Fibroblast of skin of abdomen (primary cell): ENCODE measurements around the gene UROC1.

Experiments
- DNase-seq: peaks from one replicate; pipeline ENCODE4 v3.0.0-alpha.2; 2013

The UROC1 gene

DNA sequence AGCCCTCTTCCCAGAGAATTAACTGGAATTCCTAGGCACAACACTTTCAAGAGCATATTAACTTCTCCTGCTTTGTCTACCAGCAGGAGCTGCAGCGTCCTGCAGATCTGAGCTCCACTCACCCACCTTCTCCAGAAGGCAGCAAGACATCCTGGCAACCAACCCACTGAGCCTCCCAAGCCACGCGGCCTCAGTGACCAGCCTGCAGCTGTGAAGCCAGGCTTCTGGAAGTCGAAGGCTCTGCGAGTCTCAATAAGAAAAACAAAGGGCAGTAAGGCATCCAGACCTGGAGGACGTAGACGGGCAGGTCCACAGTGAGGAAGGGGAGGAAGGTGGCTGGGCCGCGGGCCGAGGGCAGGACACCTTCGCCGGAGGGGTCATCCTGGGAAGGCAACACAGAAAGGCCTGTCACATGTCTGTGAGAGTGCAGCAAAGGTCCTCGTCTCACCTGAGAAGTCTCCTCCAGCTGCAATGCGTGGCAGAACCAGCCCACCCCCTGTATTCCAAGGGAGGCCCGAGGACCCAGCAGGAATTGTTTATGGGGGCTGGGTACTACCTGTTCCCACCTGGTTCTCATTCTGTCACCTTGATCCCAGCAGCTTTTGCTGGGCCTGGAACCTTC lies 78.1 kb downstream of the UROC1 start:
- no peak for DNase-seq

- no peak for DNase-seq
These were observed 78.8 kb downstream of the UROC1 start for GRCh38 chr3:126438746-126439145.

- no peak for DNase-seq
These were observed 79.4 kb downstream of the UROC1 start for GRCh38 chr3:126438186-126438585.

DNA sequence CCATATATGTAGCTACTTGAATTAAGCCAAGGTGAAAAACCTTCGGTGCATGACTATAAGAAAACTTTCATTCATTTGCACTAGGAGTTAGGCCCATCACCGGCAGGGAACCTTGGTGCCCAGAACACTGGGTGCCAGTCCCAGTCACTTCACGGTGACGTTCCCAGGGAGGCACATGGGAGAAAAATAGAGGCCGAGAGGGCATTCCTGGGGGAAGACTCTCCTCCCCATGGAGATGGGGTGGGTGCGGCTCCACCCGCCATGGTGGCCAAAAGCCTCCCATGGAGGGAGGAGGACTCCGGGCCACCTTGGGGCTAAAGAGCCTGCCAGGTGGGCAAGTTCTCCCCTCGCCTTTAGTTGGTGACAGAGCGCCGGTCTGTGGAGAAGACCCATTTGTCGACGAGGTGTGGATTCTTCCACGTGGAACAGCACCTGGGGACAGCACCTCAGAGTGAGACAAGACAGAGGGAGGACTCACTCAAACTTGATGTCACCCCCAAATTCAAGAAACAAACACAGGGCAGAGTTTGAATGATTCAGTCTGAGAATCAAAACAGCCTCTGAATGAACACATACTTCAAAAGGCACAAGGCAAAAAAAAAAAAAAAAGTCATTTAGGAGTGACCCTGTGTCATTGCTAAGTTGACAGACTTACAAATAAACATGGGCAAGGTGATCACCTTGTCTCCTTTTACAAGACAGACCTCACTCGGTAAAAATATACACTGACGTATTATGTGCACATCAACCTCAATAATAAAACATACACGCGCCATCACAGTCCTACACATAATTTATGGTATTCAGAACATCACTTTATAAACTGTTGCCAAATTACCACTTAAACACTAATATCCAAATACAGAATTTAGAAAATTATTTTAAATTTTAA lies 80.5 kb downstream of the UROC1 start:
- DNase-seq, result no peak

DNA sequence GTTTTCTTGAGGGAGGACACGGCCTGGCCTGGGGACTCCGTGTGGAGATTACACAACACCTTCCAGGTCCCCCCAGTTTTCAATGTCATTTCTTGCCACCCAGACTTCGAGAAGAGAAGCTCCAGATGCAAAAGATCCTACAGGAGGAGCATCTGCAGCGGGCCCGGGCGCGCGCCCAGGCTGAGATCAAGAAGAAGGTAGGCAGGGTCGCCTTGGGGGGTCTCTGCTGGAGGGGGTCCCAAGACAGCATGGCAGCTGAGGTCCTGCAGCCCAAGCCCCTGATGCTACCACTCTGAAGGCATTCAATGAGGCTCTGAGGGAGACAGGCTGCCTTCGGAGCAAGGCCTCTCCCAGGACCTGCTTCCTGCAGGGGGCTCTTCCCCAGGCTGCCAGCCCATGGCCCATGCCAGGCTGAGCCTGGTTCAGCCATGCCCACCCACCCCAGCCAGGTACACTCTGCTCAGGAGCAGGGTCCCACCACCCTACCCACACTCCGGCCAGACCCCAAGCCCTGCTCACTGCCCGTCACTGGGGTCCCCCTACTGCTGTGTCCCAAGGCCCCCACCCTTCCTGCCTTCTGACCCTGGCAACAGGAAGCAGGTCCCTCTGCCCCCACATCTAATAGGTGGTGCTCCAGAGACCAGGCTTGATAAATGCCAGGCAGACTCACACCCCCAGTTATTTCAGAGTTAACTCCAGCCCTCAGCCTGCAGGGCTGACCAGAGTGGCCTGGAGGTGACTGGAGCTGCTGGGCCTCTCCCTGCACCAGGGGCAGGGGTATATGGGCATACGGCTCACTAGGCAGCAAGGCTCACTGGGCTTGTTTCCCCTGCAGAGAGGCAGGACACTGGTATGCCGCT lies 81.9 kb downstream of the UROC1 start:
- DNase-seq, result no peak

DNA sequence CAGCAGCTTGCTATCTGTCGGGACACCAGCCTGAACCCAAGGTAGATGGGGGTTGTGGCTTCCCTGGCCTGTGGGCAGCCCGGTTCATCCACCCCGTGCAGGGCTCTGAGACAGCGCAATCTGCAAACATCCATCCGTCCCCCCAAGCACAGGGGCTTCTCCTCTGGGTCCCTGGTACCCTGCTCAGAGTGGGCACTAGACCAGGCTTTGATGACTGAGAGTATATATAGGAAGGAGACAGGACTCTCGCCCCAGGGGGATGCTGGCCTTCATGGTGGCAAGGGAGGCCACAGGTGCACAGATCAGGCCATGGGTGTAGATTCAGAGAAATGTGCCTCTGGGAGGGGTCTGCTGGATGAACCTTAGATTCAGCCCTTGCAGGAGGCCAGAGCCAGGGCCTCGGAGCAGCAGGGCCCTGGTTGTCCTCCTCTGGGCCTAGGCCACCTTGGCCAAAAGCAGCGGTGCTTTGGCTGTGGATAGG lies 82.6 kb downstream of the UROC1 start:
- no peak for DNase-seq

GRCh38 chr3:126434264-126434590 lies 83.3 kb downstream of the UROC1 start:
- DNase-seq, result no peak

DNA sequence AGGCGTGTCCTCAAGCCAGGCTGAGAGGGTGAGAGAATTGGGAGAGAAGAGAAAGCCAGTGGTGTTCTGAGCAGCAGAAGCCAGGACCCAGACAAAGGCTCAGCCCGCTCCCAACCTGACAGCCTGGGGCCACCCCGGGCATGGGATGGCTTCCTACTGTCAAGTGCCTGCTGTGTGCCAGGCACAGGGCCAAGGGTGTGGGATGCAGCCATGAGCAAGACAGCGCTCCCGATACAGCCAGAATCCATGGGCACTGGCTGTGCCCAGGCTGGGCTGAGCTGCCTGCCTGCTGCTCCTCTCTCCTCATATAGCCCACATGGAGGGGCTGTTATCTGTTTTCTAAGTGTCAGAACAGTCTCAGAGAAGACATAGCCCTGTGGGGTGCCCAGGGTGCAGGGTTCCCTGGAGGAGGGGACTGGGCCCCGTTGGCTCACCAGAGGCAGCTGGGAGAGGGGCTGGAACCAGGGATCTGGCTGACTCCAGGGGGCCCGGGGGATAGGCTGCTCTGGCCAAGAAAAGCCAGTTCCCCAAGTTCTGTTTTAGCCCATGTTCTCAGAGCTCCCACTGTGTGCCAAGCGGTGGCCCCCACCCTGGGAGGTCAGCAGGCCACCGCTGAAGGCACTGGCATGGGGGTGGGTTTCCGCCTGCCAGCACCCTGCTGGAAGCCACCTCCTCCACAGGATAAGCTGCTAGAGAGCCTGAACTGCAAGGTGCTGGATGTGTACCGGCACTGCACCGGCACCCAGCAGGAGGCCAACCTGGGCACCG lies 83.9 kb downstream of the UROC1 start:
- DNase-seq, result no peak

DNA sequence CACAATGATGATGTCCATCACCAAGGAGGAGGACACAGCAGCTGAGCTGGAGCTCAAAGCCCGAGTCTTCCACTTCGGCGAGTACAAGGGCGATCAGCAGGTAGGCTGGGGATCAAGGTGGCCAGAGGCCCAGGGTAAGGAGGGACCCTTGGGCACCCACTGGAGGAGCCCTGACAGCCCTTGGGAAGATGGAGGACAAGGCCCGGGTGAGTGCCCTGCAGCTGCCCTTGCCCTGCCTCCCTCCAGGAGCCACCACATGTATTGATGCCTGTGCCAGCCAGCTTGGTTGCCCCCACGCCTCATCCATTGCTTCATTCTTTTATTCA lies 84.5 kb downstream of the UROC1 start:
- no peak for DNase-seq

DNA sequence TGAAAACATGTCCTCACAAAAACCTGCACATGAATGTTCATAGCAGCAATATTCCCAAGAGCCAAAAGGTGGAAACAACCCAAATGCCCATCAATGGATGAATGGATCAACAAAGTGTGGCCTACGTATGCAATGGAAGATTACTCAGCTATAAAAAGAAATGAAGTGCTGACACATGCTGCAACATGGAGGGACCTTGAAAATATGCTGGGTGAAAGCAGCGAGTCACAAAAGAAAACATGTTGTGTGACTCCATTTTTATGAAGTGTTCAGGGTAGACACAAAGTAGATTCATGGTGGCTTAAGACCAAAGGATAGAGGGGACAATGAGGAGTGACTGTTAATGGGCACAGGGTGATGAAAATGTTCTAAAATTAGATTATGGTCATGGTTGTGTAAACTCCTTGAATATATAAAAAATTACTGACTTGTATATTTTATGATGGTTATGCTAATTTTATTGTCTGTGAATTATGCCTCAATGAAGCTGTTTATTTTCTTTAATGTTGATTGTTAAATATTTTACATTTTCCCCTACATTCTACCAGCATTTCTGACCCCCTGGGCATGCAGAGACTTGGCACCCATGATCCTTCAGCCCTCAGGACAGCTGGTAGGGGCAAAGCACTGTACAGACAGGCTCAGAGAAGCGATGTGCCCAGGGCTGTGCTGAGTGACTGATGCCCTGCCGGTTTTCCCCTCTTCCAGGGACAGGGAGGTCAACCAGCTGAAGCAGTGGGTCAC lies 85.0 kb downstream of the UROC1 start:
- peak; percentile 18 for DNase-seq
